HG03135 (cell line): ENCODE measurements around the gene KLHL7.
"Not testable (repeated sequence)": the region's sequence is repeated elsewhere in the genome, so short reads cannot be mapped to it uniquely, and the experiment has no call there.

Experiments used
- ATAC-seq: cut with Tn5 transposase; IDR thresholded peaks from one replicate; pipeline ENCODE4 v1.9.1; 2021; ENCODE audit warnings: mild to moderate bottlenecking, moderate library complexity; ENCODE audit not compliant: unreplicated experiment

KLHL7 gene

DNA sequence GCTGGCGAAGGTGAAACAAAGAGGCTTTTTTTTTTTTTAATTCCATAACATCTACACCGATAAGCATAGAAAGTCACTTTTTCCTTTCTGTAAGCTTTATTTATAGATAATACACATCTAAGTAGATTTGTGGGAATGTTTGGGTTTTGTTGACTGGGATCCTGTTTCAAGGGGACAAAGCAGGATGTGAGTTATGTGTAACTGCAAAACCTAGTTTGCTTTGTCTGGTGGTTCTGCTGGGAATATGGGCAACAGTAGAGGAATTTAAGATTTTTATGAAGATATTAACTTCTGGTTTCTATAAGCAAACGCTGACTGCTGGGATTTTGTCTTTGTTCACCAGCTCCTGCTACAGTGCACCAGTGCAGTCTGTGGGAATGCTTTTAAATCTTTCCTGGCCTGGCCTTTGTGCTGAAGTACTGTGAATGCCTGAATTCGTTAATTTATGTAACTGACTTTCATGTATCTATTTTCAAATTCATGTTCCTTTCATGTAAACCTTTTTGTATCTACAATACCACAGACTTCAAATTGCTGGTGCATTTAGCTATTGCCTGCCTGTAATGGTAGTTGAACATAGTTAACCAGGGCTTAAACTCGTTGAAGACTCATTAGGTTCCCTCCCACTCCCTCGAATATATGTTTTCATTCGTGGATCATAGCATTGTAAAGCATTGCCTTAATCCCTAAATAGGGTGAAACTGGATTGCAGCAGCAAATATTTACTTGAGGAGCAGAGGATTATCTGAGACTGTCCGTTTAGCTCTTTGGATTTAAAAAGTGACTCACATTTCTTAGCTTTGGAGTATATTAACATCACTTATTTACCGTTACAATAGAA, 1.5 kb downstream of the KLHL7 start:
- ATAC-seq, result no peak

GRCh38 chr7:23107781-23108180, 2.2 kb downstream of the KLHL7 start:
- ATAC-seq, result no peak

DNA sequence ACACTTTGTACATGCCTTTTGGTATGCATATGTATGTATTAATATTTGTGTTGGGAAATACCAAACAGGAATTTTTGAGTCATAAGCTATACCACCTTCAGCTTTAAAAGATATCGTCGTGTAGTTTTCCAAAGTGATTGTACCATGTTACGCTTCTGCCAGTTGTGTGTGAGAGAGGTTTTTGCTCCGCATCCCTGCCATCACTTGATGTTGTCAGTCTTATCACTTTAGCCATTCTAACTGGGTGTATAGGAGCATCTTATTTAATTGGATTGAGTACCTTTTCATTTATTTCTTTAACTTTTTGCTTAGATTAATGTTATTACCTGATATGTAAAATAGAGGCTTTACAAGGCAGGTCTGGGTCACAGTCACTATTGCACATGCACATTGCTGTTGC, 3.4 kb downstream of the KLHL7 start:
- no peak for ATAC-seq

GRCh38 chr7:23109470-23109869, 3.9 kb downstream of the KLHL7 start:
- ATAC-seq, result no peak

DNA sequence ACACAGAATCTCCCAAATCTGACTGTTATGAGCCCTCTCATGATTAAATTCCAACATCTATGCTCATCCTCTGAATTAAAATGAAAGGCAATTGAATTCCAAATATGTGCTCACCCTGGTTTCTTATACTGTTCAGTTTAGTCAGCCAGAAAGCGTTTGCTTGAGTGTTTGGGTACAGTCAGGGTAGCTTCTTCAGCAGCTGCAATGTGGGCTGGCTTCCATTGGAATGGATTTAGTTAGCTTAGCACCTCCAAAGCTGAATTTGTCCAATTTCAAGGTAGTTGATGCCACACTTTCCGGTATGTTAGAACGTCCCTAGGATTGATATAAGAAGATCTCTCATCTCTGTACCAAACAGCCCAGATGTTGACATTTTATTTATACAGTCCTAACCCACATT, 9.3 kb downstream of the KLHL7 start:
- no peak for ATAC-seq

GRCh38 chr7:23115991-23116390, 10.4 kb downstream of the KLHL7 start:
- ATAC-seq, result no peak

DNA sequence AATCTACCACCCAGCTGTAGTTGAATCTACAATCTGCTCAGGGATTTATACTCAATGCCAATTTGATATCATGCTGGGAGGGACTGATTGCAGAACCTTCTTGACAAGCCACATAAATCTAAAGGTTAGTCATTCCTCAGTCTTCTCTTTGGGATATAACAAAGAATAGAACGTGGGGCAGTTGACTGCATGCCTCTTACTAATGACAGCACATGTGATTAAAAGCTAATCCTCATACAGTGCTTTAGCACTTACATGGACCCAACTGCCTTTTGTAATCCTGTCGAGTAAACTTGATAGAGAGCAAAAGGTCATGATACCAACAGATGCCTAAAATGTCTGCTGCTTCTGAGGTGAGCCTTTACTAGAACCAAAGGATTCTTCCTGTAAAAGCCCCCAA, 12.3 kb downstream of the KLHL7 start:
- no peak for ATAC-seq

DNA sequence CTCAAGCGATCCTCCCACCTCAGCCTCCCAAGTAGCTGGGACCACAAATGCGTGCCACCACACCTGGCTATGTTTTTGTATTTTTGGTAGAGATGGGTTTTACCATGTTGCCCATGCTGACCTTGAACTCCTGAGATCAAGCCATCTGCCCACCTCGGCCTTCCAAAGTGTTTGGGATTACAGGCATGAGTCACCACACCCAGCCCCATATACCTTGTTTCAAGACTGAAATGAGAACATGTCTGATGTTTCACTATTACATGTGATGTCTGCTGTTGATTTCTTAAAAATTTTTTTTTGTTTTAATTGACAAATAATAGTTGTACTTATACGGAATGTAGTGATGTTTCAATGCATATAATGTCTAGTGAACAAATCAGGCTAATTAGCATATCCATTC, 14.5 kb downstream of the KLHL7 start:
- no peak for ATAC-seq

- ATAC-seq, result no peak
These were observed 15.6 kb downstream of the KLHL7 start for GRCh38 chr7:23121165-23121564.

- ATAC-seq, result no peak
These were observed 17.4 kb downstream of the KLHL7 start for GRCh38 chr7:23123007-23123406.

DNA sequence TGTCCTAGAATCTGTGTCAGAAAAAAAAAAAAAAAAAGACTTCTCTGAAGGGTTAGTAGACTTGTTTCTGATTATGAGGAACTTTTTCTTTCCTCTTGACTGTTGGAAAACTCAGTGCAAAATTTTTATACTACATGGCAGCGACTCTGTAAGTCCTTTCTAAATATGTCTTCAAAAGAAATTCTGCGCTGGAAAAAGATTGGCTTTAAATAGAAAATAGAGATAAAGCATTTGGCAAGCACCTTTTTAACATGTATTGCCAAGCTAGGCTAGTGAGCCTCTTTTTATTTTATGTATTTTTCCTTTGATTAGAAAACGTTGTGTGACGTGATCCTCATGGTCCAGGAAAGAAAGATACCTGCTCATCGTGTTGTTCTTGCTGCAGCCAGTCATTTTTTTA, 17.9 kb downstream of the KLHL7 start:
- ATAC-seq, result no peak

GRCh38 chr7:23129036-23129435, 23.5 kb downstream of the KLHL7 start:
- ATAC-seq, result no peak

GRCh38 chr7:23131799-23132198, 26.2 kb downstream of the KLHL7 start:
- not testable (repeated sequence) for ATAC-seq

DNA sequence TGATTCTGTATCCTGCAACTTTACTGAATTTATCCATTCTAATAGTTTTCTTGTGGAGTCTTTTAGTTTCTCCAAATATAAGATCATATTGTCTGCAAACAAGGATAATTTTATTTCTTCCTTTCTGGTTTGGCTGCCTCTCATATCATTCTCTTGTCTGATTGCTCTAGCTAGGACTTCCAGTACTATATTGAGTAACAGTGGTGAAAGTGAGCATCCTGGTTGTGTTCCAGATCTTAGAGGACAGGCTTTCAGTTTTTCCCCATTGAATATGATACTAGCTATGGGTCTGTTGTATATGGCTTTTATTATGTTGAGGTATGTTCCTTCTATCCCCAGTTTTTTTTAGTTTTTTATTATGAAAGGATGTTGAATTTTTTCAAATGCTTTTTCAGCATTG, 28.2 kb downstream of the KLHL7 start:
- ATAC-seq, result no peak

- ATAC-seq, result no peak
These were observed 30.2 kb downstream of the KLHL7 start for GRCh38 chr7:23135755-23136154.

GRCh38 chr7:23136216-23136615, 30.6 kb downstream of the KLHL7 start:
- ATAC-seq, result no peak

GRCh38 chr7:23157679-23158078, 52.1 kb downstream of the KLHL7 start:
- ATAC-seq, result no peak

DNA sequence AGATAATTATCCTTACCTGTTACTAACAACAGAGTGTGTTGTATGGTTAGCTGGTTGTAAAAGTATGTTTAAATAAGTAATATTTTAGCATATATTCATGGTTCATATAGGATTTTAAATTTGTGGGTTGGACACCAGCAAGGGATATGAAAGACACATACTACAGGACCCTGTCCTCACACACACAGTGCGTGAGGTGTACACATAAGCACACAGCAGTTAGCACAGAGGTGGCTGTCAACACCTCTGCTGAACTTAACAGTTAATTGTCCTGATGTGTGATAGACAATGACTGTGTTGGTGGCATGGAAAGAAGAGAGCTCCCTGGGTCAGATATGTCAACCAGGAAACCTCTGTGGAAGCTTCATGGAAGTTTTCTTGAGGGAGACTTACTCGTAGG, 53.0 kb downstream of the KLHL7 start:
- ATAC-seq, result no peak

DNA sequence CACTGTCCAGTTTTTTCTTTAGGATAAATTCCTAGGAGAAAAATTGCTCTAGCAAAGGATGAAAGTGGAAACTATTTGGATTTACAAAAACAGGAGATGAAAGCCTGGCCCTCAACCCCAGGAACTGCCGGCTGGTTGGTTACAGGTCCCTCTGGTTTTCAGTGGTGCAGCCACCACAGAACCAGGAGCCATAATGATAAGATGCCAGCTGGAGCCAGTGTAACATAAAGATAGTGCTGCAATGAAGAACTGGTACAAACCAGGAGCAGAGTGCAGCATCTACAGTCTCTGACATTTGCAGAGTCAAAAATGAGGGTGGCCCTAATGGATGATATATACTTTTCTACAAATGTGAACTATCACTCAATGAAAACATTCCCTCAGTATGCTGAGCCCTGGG, 55.9 kb downstream of the KLHL7 start:
- no peak for ATAC-seq

- no peak for ATAC-seq
These were observed 59.3 kb downstream of the KLHL7 start for GRCh38 chr7:23164846-23165245.

DNA sequence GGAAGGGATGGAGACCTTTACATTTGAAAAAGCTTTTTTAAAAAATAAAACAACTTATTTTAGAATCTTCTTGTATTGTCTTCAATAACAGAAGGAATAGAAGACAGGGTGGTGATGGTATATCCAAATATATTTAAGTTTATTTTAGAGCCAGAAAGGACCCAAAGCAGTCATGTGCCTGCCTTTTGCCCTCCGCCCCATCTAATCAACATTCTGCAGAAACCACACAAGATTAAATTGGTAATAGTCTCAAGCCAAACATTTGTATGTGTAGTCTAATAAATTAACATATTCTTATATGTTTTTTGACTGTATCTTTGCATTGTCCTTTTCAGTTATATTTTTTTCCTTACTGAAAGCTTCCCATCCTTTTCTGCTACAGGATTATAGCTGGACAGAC, 59.7 kb downstream of the KLHL7 start:
- no peak for ATAC-seq

GRCh38 chr7:23167691-23168090, 62.1 kb downstream of the KLHL7 start:
- ATAC-seq, result no peak
